Measurements from ENCODE around the gene RELN. TPM values are rescaled to one million over a fixed set of nuclear protein-coding genes. Genes with fewer than 3 reads are reported as not detected.

RELN gene
- total RNA-seq, 4 donors from 2014 or later = 2.2 to 8.6 (median 3.5) TPM

DNA sequence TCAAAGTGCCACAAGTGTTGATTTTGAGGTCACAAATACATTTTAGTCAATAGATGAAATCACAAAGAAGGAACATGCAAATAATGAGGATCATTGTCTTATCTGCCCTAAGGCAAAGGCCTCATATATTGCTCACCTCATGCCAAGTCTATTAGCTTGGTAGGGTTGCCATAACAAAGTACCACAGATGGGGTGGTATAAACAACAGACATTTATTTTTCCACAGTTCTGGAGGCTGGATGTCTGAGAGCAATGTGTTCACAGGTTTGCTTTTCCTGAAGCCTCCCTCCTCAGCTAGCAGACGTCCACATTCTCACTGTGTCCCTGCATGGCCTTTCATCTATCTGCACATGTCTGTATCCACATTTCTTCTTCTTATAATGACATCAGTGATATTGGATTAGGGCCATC lies 59.6 kb downstream of the RELN start:
- WGBS, 2 donors (ENCODE audit: low coverage in 1 of 2) = 64 to 83% methylated on average over 1 of the region's 1 CpG
- no peak overlapping the region for H3K4me3 ChIP-seq

DNA sequence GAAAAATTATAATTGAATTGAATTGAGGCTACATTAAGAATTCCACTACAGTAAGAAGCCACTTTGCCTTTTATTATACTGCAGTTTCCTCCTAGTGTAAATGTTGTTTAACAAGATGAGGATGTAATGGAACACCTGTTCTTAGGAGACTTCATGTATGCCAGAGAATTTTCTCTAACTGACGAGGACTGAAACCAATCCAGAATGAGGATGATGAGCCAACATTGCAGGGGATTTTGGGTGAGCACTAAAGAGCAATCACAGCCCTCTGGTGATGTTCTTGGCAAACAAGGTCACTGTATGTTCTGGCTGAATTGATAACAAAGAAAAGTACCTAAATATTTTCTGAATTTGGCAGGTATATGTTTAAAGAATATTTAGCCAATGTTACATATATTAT lies 60.9 kb downstream of the RELN start:
- 20 to 33% methylated on average over 1 of the region's 1 CpG for WGBS, 2 donors (ENCODE audit: low coverage in 1 of 2)
- no peaks in the 10 kb centered on the region for H3K4me1 ChIP-seq
- no peak for ATAC-seq
- TF ChIP-seq EP300 (IDR thresholded peaks at IDR 0.05) = no peak
- TF ChIP-seq POLR2A (IDR thresholded peaks at IDR 0.05) = no peak
- TF ChIP-seq, protein P1, sequence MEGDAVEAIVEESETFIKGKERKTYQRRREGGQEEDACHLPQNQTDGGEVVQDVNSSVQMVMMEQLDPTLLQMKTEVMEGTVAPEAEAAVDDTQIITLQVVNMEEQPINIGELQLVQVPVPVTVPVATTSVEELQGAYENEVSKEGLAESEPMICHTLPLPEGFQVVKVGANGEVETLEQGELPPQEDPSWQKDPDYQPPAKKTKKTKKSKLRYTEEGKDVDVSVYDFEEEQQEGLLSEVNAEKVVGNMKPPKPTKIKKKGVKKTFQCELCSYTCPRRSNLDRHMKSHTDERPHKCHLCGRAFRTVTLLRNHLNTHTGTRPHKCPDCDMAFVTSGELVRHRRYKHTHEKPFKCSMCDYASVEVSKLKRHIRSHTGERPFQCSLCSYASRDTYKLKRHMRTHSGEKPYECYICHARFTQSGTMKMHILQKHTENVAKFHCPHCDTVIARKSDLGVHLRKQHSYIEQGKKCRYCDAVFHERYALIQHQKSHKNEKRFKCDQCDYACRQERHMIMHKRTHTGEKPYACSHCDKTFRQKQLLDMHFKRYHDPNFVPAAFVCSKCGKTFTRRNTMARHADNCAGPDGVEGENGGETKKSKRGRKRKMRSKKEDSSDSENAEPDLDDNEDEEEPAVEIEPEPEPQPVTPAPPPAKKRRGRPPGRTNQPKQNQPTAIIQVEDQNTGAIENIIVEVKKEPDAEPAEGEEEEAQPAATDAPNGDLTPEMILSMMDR (IDR thresholded peaks at IDR 0.05) = no peak
- no peak for TF ChIP-seq POLR2AphosphoS5 (IDR thresholded peaks at IDR 0.05)
- no peak overlapping the region for H3K27ac ChIP-seq
- no peaks in the 10 kb centered on the region for H3K36me3 ChIP-seq
- H3K9me3 ChIP-seq = no peaks in the 10 kb centered on the region
- no peak overlapping the region for H3K4me3 ChIP-seq
- peaks cover 6% of the 10 kb centered on the region for H3K27me3 ChIP-seq

More for the DNA sequence above, 59.6 kb downstream of the RELN start:
- Histone ChIP-seq H3K36me3 (no peaks in the 10 kb centered on the region), H3K27me3 (no peaks in the 10 kb centered on the region), H3K27ac (no peak overlapping the region), H3K9me3 (no peaks in the 10 kb centered on the region), H3K4me1 (no peaks in the 10 kb centered on the region)
- no peak for TF ChIP-seq POLR2AphosphoS5 (IDR thresholded peaks at IDR 0.05)
- no peak for TF ChIP-seq EP300 (IDR thresholded peaks at IDR 0.05)
- TF ChIP-seq, protein P1 (IDR thresholded peaks at IDR 0.05) = no peak
- TF ChIP-seq POLR2A (IDR thresholded peaks at IDR 0.05) = no peak
- ATAC-seq = no peak

DNA sequence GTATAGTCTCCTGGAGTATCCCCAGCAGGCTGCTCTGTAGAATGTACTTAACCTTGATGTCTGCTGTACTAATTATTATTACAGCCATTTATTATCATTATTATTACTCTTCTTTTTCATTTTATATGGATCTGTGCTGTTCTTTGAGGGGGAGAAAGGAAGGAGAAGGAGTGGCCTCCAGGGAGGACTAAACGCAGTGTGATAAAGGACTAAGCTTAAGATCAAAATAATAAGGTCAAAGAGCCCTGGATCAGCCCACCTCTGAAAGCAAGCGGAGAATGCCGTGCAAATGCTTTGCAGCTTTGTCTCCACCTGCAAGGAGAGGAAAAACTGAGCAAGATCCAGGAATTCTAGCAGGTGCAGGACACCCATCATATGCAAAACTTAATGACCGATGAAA lies 65.3 kb downstream of the RELN start:
- TF ChIP-seq, protein P1 (IDR thresholded peaks at IDR 0.05) = no peak
- TF ChIP-seq POLR2AphosphoS5 (IDR thresholded peaks at IDR 0.05) = no peak
- TF ChIP-seq POLR2A (IDR thresholded peaks at IDR 0.05) = no peak
- no peak for TF ChIP-seq EP300 (IDR thresholded peaks at IDR 0.05)
- Histone ChIP-seq H3K4me1 (no peaks in the 10 kb centered on the region), H3K36me3 (no peaks in the 10 kb centered on the region), H3K27me3 (peaks cover 6% of the 10 kb centered on the region), H3K9me3 (no peaks in the 10 kb centered on the region), H3K4me3 (no peak overlapping the region), H3K27ac (no peak overlapping the region)
- no peak for ATAC-seq
- WGBS, 2 donors (ENCODE audit: low coverage in 1 of 2) = 66% methylated on average over 4 of the region's 4 CpGs; no CpG with 5 or more reads in 1 of the 2 donors

DNA sequence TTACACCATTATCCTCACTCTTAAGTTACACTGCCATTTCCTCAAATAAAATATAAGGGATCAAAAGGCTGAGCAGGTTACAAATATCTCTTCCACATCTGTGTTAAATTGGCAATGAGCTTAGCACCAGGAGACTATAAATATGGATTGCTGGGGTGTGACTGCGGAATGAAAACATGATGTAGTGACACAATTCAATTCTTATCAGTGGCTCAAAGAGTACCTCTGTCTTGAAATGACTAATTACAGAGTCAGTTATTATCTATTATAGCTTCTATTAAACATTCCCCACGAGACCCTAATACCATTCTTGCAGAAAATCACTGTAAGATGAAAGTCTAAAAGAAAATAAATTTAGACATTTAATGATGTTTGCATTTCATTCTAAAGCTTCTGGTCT lies 67.1 kb downstream of the RELN start:
- TF ChIP-seq, protein P1 (IDR thresholded peaks at IDR 0.05) = no peak
- TF ChIP-seq POLR2A (IDR thresholded peaks at IDR 0.05) (no peak), EP300 (IDR thresholded peaks at IDR 0.05) (no peak)
- WGBS, 2 donors (ENCODE audit: low coverage in 1 of 2) = 44 to 68% methylated on average over 2 of the region's 2 CpGs
- no peak overlapping the region for H3K27ac ChIP-seq
- no peak overlapping the region for H3K4me3 ChIP-seq
- H3K9me3 ChIP-seq = no peaks in the 10 kb centered on the region
- H3K4me1 ChIP-seq = no peaks in the 10 kb centered on the region
- ATAC-seq = no peak
- H3K36me3 ChIP-seq = no peaks in the 10 kb centered on the region
- peaks cover 6% of the 10 kb centered on the region for H3K27me3 ChIP-seq

DNA sequence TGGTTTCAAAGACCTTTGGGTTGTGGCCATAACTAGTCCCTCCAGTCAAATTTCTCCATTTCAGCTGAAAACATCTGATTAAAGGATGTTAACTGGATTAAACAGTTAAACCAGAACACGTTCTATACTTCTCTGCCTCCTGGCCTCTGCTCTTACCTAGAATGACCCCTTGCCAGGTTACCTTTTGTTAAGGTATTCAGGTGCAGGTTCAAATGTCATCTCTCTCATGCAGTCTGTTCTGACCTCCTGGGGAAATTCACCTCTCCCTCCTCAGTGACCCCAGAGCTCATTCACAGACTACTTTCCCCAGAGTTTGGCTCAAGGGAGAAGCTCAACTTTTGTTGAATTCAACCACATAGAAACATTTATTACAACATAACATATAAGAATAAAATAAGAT lies 67.8 kb downstream of the RELN start:
- H3K36me3 ChIP-seq = no peaks in the 10 kb centered on the region
- no peak for ATAC-seq
- no peaks in the 10 kb centered on the region for H3K9me3 ChIP-seq
- no peak overlapping the region for H3K4me3 ChIP-seq
- TF ChIP-seq, protein P1 (IDR thresholded peaks at IDR 0.05) = no peak
- TF ChIP-seq POLR2AphosphoS5 (IDR thresholded peaks at IDR 0.05) = no peak
- TF ChIP-seq POLR2A (IDR thresholded peaks at IDR 0.05) = no peak
- no peak for TF ChIP-seq EP300 (IDR thresholded peaks at IDR 0.05)
- WGBS, 2 donors (ENCODE audit: low coverage in 1 of 2) = 11 to 73% methylated on average over 1 of the region's 1 CpG
- no peak overlapping the region for H3K27ac ChIP-seq
- H3K4me1 ChIP-seq = no peaks in the 10 kb centered on the region
- peaks cover 6% of the 10 kb centered on the region for H3K27me3 ChIP-seq

Measured in gastroesophageal sphincter (tissue), 4 donors.